Kidney glomerular epithelial cell (primary cell): ENCODE data around the gene SLC35E2B.

Experiments
- DNase-seq: peaks from one replicate; lab custom pipeline; 2025; lab: John Stamatoyannopoulos, UW

SLC35E2B gene

GRCh38 chr1:1623631-1624442 lies 68.8 kb downstream of the SLC35E2B start:
- DNase-seq: no peak

- DNase-seq: no peak
Observed at GRCh38 chr1:1623181-1623630, 69.4 kb downstream of the SLC35E2B start.

GRCh38 chr1:1622788-1623094 lies 69.9 kb downstream of the SLC35E2B start:
- no peak for DNase-seq

DNA sequence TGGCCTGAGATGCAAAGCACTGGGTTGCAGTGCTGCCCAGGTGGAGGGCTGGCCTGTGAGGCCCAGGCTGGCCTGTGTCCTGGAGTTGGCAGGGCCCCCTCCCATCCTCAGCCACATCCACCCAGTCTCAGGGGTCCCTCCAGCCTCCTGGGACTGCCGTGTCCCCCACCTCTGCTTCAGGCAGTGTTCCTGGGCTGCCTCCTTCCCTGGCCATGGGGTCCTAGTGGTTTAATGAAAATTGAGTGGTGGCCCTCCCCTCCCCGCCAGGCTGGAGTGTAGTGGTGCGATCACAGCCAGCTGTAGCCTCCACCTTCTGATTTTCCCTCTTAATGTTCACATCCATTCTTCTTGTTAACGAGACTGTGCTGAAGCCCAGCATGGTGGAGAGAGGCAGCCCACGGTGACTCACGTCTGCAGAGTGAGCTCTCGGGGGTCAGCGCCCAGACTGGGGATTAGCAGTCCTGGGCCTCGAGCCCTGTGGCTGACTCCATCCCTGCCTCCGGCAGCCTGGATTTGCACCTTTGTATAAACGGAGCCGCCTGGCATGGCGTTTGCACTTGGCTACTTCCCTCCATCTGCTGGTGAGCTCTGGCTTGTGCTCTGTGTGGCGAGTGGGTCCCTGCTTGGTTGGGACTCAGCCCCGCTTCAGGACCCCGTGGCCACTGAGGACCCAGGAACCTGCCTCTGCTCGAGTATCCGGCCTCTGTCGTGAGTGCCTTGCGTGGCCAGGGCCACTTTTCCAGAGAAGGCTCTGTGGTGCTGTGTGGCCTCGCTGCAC lies 70.4 kb downstream of the SLC35E2B start:
- no peak for DNase-seq

DNA sequence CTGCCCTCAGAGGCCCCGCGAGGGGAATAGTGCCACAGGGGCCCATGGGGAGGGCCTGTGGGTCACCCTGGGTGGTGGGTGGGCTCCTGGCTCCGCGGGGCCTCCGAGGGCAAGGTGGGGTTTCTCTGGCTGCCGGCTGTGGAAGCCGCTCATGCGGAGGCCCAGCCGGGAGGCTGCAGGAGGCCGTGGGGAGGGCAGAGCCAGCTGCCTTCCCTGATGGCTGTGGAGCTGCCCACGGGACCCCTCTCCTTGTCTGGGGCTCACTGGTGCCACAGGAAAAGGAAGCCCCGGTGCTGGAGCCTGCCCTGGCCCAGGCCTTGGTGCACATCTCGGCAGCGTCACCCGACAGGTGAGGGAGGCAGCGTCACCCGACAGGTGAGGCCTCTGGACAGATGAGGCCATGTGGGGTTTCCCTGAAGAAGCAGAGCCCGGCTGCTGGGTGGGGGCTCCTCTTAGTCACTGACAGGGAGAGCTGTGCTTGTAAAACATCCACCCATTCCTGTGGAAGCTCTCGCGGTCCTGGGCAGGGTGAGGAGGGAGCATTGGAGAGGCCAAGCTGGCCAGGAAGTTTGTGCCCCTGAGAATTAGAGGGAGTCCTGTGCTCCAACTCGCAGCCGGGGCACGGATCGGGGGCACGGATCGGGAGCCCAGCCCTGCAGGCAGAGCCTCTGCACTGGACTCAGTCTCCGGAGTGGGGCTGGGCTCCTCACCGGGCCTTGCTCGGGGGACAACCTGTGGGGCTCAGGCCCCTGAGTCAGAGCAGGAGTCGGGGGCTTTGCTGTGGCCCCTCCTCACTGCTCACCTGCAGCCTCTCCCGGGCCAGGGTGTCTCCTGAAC lies 71.2 kb downstream of the SLC35E2B start:
- DNase-seq: no peak

DNA sequence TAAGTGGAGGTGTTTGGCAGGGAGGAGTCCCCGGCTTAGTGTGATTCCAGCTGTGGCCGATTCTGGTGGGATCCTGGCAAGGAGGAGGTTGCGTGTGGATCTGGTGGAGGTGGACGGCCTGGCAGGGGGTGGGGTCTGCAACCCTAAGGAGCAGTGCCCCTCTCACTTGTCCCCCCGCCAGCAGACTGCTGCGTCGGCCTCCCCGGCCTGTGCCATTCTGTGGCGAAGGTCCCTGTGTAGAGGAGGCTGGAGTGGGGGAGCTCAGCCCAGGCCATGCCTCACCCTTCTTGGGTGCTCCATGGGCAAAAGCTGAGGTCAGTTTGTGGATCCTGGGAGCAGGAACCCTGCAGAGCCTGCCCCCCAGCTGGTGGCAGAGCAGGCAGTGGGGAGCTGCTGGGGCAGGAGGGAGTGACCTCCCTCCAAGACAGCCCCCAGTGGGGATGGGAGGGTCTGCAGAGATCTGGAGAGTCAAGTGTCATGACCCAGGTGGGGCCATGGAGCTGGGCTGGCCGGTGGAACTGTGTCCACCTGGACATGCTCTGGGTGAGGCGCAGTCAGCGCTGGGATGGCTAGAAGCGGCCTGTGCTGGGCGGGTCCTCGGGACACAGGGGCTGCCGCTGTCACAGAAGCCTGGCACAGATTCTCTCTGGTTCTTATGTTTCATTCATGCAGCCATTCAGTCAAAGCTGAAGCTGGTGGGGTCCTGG lies 72.0 kb downstream of the SLC35E2B start:
- DNase-seq: no peak

- no peak for DNase-seq
Observed at GRCh38 chr1:1619917-1620361, 72.7 kb downstream of the SLC35E2B start.

DNA sequence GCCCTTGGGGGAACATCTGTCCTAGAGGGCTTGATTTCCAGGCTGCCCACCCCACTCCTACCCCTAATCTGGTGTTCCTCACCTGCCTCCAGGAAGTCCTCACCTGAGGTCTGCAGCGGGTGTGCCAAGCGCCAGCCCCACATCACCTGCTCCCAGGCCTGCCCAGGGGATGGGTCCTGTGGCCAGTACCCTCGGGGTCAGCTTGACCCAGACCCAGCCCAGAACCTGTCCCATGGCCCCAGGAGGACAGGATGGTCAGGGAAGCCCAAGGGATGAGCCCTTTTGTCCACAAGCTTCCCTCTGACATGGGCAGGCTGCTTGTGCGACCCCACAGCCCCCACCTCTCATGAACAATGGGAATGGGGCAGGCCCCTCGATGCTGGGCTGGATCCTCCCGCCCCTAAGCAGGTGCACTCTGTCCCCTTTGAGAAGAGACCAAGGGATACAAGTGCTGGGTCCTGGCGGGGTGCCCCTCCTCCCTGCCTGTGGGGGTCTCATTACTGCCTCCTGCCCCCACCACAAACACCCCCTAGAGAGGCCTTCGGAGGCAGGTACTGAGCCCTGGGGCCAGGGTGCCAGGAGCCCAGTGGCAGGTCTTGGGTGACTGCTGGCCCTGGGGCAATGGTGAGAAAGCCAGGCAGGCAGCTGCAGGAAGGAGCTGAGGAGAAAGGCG lies 74.1 kb downstream of the SLC35E2B start:
- DNase-seq: no peak

DNA sequence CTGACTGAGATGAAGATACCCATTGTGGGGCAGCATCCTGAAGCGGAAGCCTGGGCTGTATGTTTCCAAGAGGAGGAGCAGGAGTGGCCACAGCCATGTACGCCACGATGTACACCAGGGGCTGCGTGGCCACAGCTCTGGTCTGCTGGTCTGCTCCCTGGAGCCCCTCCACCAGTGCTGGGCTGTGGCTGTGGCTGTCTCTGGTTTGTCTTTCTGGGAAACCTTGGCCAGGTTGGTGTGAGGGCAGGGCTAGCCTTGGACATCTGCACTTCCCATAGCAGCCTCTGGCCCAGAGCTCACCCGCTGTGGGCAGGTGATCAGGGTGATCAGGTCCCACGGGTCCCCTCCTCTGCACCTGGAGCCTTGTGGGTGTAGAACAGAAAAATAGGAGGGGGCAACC lies 74.7 kb downstream of the SLC35E2B start:
- no peak for DNase-seq

DNA sequence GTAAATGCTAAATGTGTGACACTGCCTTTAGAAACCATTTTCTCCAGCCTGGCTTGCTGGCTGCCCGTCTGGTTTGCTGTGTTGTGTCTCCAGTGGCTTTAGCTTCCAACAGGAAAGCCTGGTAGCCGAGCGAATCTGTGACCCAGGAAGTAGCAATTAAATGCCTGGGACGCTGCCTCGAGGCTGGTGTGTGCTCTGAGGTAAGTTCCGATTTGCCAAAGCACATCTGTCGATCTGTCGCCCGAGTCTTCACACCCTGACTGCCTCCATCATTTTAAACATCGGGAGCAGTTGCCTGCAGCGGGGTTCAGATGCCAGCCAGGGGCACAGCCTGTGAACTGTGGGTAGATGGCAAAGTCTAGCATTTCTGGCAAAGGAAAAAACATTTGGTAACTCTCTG lies 75.1 kb downstream of the SLC35E2B start:
- no peak for DNase-seq

- DNase-seq: no peak
Observed at GRCh38 chr1:1616838-1617237, 75.8 kb downstream of the SLC35E2B start.

- DNase-seq: no peak
Observed at GRCh38 chr1:1616045-1616790, 76.4 kb downstream of the SLC35E2B start.

GRCh38 chr1:1615256-1616044 lies 77.1 kb downstream of the SLC35E2B start, which contains the start of gene MIB2:
Gene MIB2 (plus strand): TSS chr1:1615500. CDS start chr1:1623453, 7,953 bp downstream.
- peak; percentile 65 for DNase-seq

- no peak for DNase-seq
Observed at GRCh38 chr1:1614954-1615255, 77.7 kb downstream of the SLC35E2B start.

DNA sequence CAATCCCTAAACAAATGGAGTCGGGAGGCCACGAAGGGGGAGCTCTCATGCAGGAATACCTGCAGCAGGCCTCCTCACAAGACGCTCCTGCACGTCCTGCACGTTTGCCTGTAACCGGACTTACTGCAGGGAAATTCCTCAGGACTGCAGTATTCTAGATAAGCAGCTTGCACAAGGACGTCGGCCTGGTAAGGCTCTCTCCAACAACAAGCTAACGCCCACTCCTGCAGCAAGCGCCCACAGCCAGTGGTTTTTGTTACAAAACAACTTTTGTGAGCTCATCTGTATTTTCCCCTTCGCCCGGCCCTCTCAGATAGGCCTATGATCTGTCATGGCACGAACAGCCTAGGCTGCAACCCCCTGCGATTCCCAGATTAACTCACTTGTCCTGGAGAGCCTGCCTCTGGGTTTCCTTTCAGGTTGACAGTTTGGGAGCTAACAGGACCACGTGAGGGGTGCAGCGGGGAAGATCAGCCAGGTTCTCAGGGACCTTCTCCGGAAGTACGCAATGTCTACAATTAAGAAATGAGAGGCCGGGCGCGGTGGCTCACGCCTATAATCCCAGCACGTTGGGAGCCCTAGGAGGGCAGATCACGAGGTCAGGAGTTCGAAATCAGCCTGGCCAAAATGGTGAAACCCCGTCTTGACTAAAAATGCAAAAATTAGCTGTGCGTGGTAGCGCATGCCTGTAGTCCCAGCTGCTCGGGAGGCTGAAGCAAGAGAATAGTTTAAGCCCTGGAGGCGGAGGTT lies 78.2 kb downstream of the SLC35E2B start:
- DNase-seq: no peak

GRCh38 chr1:1613509-1614082 lies 79.0 kb downstream of the SLC35E2B start:
- no peak for DNase-seq

- DNase-seq: no peak
Observed at GRCh38 chr1:1612104-1612400, 80.5 kb downstream of the SLC35E2B start.

GRCh38 chr1:1610796-1611195 lies 81.8 kb downstream of the SLC35E2B start:
- no peak for DNase-seq
